Measurements from ENCODE around the gene LTN1. TPM values are rescaled to one million over a fixed set of nuclear protein-coding genes. Genes with fewer than 3 reads are reported as not detected.

The LTN1 gene
- total and polyA plus RNA-seq, 2 donors (not counting 1 experiment from before 2014, with no cell fraction given): 6.6 to 30.1 TPM

- H2AFZ ChIP-seq (ENCODE audit: insufficient read depth, low read depth, low read length, poor library complexity, severe bottlenecking): no peak overlapping the region
- Mint-ChIP-seq H3K4me1 (no peaks in the 10 kb centered on the region), H3K27me3 (peaks cover 25% of the 10 kb centered on the region), H3K4me3 (no peak overlapping the region), H3K27ac (no peak overlapping the region), H3K9me3 (ENCODE audit: insufficient read depth) (no peaks in the 10 kb centered on the region)
- no peaks in the 10 kb centered on the region for H3K36me3 ChIP-seq (replicated peaks in 1 of 2; ENCODE audit: control extremely low read depth in 1 of 2, control insufficient read depth in 1 of 2, extremely low read depth in 1 of 2, insufficient read depth in 2 of 2, low read length in 1 of 2)
- no peaks in the 10 kb centered on the region for H4K20me1 ChIP-seq (ENCODE audit: control insufficient read depth, insufficient read depth, low read length, poor library complexity, severe bottlenecking)
- H3K4me2 ChIP-seq (replicated peaks; ENCODE audit: low read depth, low read length, poor library complexity, severe bottlenecking): no peak overlapping the region
- no peaks in the 10 kb centered on the region for H3K4me1 ChIP-seq (ENCODE audit: control insufficient read depth in 2 of 2, insufficient read depth in 2 of 2, low read length in 2 of 2)
- no peak overlapping the region for H3K27ac ChIP-seq (ENCODE audit: low read length in 2 of 2)
- no peaks in the 10 kb centered on the region for H3K79me2 ChIP-seq (ENCODE audit: control insufficient read depth, insufficient read depth, low read length)
- no peak for TF ChIP-seq CTCF (IDR thresholded peaks at IDR 0.05)
- no peak for TF ChIP-seq EZH2 (IDR thresholded peaks at IDR 0.05; ENCODE audit: borderline replicate concordance, insufficient read depth, low read depth, low read length, poor library complexity, severe bottlenecking)
- H3K9me3 ChIP-seq (ENCODE audit: control extremely low read depth in 1 of 3, control insufficient read depth in 2 of 3, insufficient read depth in 1 of 3, low read length in 2 of 3): no peaks in the 10 kb centered on the region
- peaks cover 0 to 13% (median 0%) of the 10 kb centered on the region in 4 experiments for H3K27me3 ChIP-seq (replicated peaks in 1 of 4; ENCODE audit: control extremely low read depth in 1 of 4, control insufficient read depth in 3 of 4, insufficient read depth in 4 of 4, low read length in 3 of 4)
- no peak overlapping the region for H3K4me3 ChIP-seq (ENCODE audit: control extremely low read depth in 1 of 5, extremely low read depth in 1 of 5, insufficient read depth in 1 of 5, low read depth in 2 of 5, low read length in 4 of 5)
- WGBS (ENCODE audit: insufficient coverage): 100% methylated on average over 2 of the region's 4 CpGs
- intact Hi-C loops (cut with micrococcal nuclease): no loop called here
- ATAC-seq (ENCODE audit: low read depth) (no peak), DNase-seq (no peak)
- ChIA-PET CTCF (no interaction called here), POLR2A (no interaction called here)
- no peak overlapping the region for H3K9ac ChIP-seq (ENCODE audit: low read length)
Observed at GRCh38 chr21:28910280-28910887, 82.3 kb downstream of the LTN1 start.

- CTCF ChIA-PET: no interaction called here
- 100% methylated on average over 4 of the region's 8 CpGs for WGBS (ENCODE audit: insufficient coverage)
Observed at GRCh38 chr21:28908351-28908750, 84.3 kb downstream of the LTN1 start.

More at GRCh38 chr21:28908351-28908750, 84.3 kb downstream of the LTN1 start:
- Histone ChIP-seq H3K4me1 (ENCODE audit: control insufficient read depth in 2 of 2, insufficient read depth in 2 of 2, low read length in 2 of 2) (no peaks in the 10 kb centered on the region), H3K4me3 (ENCODE audit: control extremely low read depth in 1 of 5, extremely low read depth in 1 of 5, insufficient read depth in 1 of 5, low read depth in 2 of 5, low read length in 4 of 5) (no peak overlapping the region), H3K9me3 (ENCODE audit: control extremely low read depth in 1 of 3, control insufficient read depth in 2 of 3, insufficient read depth in 1 of 3, low read length in 2 of 3) (peaks cover 0 to 3% (median 0%) of the 10 kb centered on the region in 3 donors), H2AFZ (ENCODE audit: insufficient read depth, low read depth, low read length, poor library complexity, severe bottlenecking) (no peak overlapping the region), H3K9ac (ENCODE audit: low read length) (no peak overlapping the region), H4K20me1 (ENCODE audit: control insufficient read depth, insufficient read depth, low read length, poor library complexity, severe bottlenecking) (no peaks in the 10 kb centered on the region), H3K36me3 (replicated peaks in 1 of 2; ENCODE audit: control extremely low read depth in 1 of 2, control insufficient read depth in 1 of 2, extremely low read depth in 1 of 2, insufficient read depth in 2 of 2, low read length in 1 of 2) (no peaks in the 10 kb centered on the region), H3K27ac (ENCODE audit: low read length in 2 of 2) (no peak overlapping the region), H3K4me2 (replicated peaks; ENCODE audit: low read depth, low read length, poor library complexity, severe bottlenecking) (no peak overlapping the region), H3K79me2 (ENCODE audit: control insufficient read depth, insufficient read depth, low read length) (no peaks in the 10 kb centered on the region), H3K27me3 (replicated peaks in 1 of 4; ENCODE audit: control extremely low read depth in 1 of 4, control insufficient read depth in 3 of 4, insufficient read depth in 4 of 4, low read length in 3 of 4) (peaks cover 0 to 13% (median 0%) of the 10 kb centered on the region in 4 experiments)
- Mint-ChIP-seq H3K27me3 (peaks cover 24% of the 10 kb centered on the region), H3K4me1 (no peaks in the 10 kb centered on the region), H3K4me3 (no peak overlapping the region), H3K9me3 (ENCODE audit: insufficient read depth) (no peaks in the 10 kb centered on the region), H3K27ac (no peak overlapping the region)
- no peak for DNase-seq
- intact Hi-C loops (cut with micrococcal nuclease): no loop called here
- ATAC-seq (ENCODE audit: low read depth): no peak
- TF ChIP-seq EZH2 (IDR thresholded peaks at IDR 0.05; ENCODE audit: borderline replicate concordance, insufficient read depth, low read depth, low read length, poor library complexity, severe bottlenecking): no peak
- TF ChIP-seq CTCF (IDR thresholded peaks at IDR 0.05): no peak
- POLR2A ChIA-PET: no interaction called here
